Posterior vena cava (tissue), 2 donors: ENCODE results near the gene MC2R. TPM values are rescaled to one million over a fixed set of nuclear protein-coding genes. Genes with fewer than 3 reads are reported as not detected.

Experiments
- DNase-seq: peaks from one replicate; pipeline ENCODE4 v3.0.0-alpha.2; 2020; ENCODE audit warnings: low spot score
- intact Hi-C, 2 donors: fragments of 100-400 bp; cut with DNase I; formaldehyde crosslinking; loops; one replicate each; pipeline versions ENCODE4 v1.14.1 to v1.14.2; 2022 to 2023
- long read RNA-seq, 2 donors: library from polyadenylated mRNA; unstranded; transcript quantifications; one replicate each; pipeline ENCODE4 v2.0.0, GENCODE V29; 2020 to 2021
- total RNA-seq, 2 donors: library from RNA; stranded (reverse); fragmentation: NEBNext Ultra II Directional; extraction: Animal tissue kit (Norgen Biotek cat#: 25700); gene quantifications; one replicate each; pipeline ENCODE4 v1.2.1, GENCODE V29; 2021
- donor health status: DM: yes; HTN: yes; CAD: no.
- donor health status: DM: yes; HTN: yes; CAD: no.

The MC2R gene
- not detected for total RNA-seq
- long read RNA-seq, donor 1, result 0 reads
- long read RNA-seq, donor 2, result 0 reads

DNA sequence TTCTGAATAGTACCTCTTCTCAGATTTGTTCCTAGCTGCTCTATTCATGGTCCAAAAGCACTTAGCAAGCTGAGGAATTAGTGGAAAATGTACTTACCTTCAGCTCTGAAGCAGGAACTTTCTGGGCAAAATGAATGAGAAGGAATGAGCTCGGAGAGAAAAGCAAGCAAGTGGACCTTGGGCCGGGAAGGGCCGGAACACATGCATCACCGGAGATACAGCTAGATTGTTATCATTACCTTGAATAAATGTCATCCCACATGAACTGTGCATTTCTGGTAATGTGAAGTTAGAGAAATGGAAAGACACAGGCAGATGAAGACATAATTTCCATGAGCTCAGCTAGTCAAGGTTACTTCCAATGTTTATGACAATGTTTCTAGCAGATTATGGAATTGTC lies at the start of gene MC2R:
Gene MC2R (minus strand): TSS at position 146 of the 400 bp plus-strand sequence. CDS start 30,018 bp downstream, outside the sequence.
- intact Hi-C loops, result no loop called here
- DNase-seq, result no peak

- intact Hi-C loops, result no loop called here
- DNase-seq, result no peak
Observed at GRCh38 chr18:13945811-13946210, 30.5 kb upstream of the MC2R start.

- intact Hi-C loops, result no loop called here
- no peak for DNase-seq
Observed at GRCh38 chr18:13943338-13943737, 28.0 kb upstream of the MC2R start.

DNA sequence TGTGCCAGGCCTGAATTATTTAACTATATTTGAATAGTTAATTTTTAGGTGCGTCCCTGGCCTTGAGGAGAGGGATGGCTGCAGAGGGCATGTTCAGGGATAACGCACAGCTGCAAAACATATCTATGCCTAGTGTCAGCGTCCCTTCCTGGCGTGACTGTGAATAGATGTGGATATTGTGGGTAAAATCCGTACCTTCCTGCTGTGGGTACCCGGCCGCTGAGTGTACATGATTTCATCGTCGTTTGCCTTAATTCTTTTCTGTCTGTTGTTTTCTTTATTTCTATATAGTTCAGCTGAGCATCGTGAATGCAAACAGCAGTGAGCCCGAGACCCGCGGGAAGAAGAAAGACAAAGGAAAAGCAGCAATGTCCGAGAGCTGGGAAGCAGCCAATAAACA lies 25.0 kb upstream of the MC2R start:
- intact Hi-C loops, result no loop called here
- no peak for DNase-seq

DNA sequence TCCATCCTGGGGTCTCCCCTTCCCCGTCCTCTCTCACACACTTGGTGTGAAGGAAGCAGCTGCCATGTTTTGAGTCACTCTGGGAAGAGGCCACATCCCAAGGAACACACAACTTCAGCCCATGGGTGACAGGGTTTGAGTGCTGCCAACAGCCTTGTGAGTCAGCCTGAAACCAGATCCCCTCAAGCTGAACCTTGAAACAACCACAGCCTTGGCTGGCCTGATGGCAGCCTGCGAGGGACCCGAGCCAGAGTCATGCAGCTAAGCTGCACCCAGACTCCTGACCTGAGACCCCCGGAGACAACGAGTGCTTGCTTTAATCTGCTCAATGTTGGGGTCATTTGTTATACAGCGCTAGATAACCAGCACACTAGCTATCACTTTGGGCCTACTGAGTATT lies 19.3 kb upstream of the MC2R start:
- intact Hi-C loops, result no loop called here
- DNase-seq, result no peak

GRCh38 chr18:13934058-13934457 lies 18.7 kb upstream of the MC2R start:
- intact Hi-C loops, result no loop called here
- DNase-seq, result no peak

DNA sequence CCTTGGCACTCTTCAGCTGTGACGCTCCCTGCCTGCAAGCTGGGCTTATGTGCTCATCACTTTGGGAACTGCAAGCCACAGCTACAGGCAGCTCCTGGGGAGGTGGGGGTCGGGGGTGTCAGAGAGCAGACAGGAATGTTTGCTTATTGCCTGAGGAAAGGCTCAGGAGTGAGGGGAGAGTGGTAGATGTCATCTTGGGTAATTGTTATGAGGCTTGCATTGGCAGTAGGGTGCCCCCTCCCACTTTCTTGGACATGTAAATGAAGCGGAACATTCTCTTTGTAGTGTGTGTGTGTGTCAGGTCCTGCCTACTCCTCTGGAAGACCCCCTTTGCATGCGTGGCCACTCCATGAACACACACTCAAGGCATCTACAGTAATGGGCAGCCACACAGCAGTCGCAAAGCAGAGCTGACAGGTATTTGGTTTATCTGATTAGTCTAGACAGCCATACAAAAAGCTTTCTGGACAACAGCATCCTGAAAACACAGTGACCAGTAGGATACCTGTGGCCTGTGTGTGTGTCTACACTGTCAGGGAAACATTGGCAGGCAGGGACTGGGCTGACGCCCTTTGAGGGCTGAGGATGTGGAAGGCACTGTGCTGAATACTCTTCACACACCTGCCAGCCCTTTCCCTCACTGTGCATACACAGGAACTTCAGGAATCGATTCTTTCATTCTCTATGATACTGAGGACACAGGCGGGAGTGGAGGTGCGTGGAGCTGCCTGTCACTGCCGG lies 17.1 kb upstream of the MC2R start:
- intact Hi-C loops, result no loop called here
- no peak for DNase-seq

GRCh38 chr18:13930964-13931363 lies 15.6 kb upstream of the MC2R start:
- DNase-seq, result no peak
- intact Hi-C loops, result no loop called here

DNA sequence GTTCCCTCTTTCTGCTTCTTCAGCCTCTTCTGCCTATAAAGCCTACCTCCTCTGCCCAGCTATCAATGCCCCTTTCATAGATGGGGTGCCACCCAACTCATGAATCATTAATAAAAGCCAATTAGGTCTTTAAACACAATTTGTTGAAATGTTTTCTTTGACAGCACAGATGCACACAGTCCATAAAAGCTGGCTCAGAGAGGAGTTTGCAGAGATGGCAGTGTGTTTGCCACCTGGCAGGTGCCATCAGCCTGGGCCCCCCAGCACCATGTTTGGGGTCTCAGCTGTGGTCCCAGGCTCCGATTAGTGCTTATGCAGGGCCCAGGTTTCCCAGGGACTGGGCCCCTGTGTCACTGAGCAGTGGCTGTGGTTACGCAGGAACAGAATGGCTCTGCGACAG lies 7.9 kb upstream of the MC2R start:
- DNase-seq, result no peak
- intact Hi-C loops, result no loop called here

GRCh38 chr18:13918898-13919297 lies 3.6 kb upstream of the MC2R start:
- intact Hi-C loops, result no loop called here
- DNase-seq, result no peak

DNA sequence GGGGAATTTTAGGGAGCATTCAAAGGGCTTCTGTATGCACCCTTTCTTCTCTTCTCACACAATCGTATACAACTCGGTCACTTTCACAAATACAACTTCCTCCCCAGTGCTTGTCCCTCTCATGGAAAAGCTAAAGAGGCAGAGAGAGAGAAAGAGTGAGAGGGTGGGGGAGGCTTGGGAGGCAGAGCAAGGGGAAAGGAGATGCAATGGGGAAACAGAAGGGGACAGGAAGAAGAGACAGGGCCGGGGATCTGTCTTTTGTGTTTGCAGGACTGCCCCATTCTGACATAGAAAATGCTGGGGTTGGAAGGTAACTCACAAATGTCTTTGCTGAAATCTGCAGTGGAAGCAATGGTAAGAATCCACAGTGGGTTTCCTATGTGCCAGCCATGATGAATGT lies 2.1 kb upstream of the MC2R start:
- no peak for DNase-seq
- intact Hi-C loops, result no loop called here

GRCh38 chr18:13916559-13916958 lies 1.2 kb upstream of the MC2R start:
- intact Hi-C loops, result no loop called here
- no peak for DNase-seq

DNA sequence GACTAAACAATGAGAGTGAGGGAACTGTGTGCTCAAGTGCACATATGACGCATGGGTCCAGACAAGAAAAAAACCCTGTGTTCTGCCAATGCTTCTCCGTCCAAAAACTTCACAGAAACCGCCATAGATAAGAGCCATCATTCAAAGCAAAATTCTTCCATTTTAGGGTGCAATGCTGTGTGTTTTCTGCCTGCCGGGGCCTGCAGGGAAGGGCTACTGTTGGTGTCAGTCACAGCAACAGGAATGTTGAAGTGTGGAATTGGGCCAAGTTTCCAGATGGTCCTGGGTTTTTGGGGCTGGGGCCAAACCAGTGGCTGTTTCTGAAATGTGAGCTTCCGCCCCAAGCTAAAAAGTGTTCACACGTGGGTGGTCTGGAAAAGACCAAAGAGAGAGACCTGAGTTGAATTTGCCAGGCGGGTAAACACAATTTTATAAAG lies 677 bp upstream of the MC2R start:
- intact Hi-C loops, result no loop called here
- no peak for DNase-seq

DNA sequence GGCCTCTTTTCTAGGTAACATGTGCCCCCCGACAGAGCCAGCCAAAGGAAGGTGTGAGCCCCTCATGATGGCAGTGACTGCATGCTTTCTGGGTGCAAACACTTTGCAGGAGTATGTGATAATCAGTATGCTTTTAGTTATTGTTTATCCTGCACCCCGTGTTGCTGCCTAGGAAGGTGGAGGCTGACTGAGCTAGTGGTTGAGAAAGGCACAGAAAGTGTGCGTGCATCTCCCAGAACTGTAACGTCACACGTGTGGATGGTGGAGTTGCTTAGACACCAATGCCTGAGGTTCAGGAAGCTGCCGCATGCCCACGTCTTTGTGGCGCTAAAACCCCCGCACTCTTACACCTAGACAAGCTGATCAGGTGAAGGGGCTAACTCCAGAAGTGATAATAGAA lies 580 bp downstream of the MC2R start:
- no peak for DNase-seq
- intact Hi-C loops, result no loop called here

DNA sequence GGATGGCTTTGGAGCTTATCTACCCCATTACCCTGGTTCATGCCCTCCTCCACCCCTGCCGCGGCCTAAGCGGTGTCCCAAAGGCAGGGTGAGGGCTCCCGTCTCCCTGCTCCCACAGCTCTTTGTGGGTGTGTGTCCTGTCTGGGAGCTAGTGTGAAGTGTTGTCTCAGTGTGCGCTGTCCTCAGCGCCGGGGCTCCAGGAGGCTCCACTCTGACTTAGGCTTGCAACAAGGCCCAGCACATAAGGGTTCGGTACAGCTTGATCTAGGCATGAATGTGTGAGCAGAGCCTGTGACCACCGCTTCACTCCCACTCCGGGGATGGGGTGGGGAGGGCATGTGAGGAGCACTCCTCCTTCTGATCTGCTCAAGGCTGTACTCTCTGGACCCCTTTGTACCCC lies 1.2 kb downstream of the MC2R start:
- DNase-seq, result no peak
- intact Hi-C loops, result no loop called here

- DNase-seq, result no peak
- intact Hi-C loops, result no loop called here
Observed at GRCh38 chr18:13913205-13913604, 2.1 kb downstream of the MC2R start.

- no peak for DNase-seq
Observed at GRCh38 chr18:13912601-13913000, 2.7 kb downstream of the MC2R start.

DNA sequence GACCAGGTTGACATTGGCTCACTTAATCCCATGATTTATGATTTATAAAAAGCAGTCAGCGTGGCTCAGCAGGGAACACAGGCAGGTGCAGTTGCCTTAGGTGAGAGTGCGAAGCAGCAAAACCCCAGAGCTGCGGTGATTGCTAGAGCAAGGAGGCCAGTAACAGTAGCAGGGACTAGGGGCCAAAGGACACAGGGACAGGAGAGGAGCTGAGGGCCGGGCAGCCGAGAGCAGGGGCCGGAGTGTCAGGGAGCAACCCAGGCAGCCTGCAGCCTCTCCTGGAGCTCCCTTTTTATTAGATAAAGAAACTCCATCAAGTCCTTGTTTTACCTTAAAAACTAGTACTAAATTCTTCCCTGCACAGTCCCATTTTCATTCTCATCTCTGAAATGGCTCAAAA lies 4.3 kb downstream of the MC2R start:
- DNase-seq, result no peak
- intact Hi-C loops, result no loop called here

More at GRCh38 chr18:13912601-13913000, 2.7 kb downstream of the MC2R start:
- intact Hi-C loops, result no loop called here

DNA sequence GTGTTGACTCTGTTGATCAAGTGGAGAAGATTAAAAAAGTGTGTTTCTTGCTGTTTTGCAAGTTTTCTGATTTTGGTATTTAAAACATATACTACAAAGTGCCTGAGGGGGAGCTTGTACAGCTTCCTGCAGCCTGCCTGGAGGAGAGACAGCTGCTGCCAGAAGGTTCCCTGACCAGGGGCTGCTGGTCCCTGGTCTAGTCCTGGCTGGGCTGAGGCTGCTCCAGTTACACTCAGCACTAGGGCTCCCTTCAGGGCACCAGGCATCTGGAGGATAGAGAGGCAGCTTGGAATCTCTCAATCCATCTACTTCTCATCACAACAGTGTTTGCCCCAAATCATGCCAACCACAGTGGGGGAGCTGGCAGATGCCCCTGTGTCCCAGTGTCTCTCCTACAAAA lies 4.8 kb downstream of the MC2R start:
- intact Hi-C loops, result no loop called here
- DNase-seq, result no peak

DNA sequence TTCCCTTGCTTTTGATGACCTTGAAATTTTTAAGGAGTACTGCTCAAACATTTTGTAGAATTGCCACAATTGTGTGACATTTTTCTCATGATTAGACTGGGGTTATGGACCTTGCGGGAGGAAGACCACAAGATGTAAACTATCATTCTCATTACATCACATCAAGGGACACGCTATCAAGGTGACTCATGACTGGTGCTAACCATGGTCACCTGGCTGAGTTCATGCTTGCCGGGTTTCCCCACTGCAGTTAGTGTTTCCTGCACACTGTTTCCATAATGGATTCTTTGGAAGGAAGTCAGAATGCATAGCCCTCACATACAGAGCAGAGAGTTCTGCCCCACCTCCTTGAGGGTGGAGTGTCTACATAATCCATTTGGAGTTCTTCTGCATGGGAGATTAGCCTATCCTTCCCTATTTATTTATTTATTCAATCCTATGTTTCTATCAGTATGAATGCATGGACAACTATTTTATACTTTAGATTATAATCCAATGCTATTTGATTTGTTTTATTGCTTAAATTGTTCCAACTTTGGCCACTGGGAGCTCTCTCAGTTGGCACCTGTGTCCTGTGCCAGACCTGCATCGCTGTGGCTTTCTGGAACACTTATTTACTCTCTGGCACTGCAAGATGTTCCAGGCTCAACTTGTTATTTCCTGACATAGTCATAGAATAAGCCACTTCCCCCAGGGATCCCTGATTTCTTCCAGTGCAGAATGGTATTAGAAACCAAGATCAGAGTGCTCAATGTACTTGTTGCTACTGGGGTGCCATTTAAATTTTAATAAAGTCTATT lies 6.0 kb downstream of the MC2R start:
- intact Hi-C loops, result no loop called here
- no peak for DNase-seq

DNA sequence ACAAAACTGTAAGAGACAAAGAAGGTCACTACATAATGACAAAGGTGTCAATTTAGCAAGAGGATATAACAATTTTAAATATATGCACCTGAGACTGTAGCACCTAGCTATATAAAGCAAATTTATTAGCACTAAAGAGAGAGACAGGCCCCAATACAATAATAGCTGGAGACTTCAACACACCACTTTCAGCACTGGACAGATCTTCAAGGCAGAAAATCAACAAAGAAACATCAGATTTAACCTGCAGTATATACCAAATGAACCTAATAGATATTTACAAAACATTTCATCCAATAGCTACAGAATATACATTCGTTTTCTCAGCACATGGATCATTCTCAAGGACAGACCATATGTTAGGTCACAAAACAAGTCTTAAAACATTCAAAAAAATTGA lies 14.7 kb downstream of the MC2R start:
- DNase-seq, result no peak
- intact Hi-C loops, result no loop called here
